Measurements from ENCODE around the gene NFATC3. TPM values are rescaled to one million over a fixed set of nuclear protein-coding genes. Genes with fewer than 3 reads are reported as not detected.

NFATC3 gene
- total RNA-seq, 4 donors from 2014 or later, result 27.5 to 107 (median 41.6) TPM

DNA sequence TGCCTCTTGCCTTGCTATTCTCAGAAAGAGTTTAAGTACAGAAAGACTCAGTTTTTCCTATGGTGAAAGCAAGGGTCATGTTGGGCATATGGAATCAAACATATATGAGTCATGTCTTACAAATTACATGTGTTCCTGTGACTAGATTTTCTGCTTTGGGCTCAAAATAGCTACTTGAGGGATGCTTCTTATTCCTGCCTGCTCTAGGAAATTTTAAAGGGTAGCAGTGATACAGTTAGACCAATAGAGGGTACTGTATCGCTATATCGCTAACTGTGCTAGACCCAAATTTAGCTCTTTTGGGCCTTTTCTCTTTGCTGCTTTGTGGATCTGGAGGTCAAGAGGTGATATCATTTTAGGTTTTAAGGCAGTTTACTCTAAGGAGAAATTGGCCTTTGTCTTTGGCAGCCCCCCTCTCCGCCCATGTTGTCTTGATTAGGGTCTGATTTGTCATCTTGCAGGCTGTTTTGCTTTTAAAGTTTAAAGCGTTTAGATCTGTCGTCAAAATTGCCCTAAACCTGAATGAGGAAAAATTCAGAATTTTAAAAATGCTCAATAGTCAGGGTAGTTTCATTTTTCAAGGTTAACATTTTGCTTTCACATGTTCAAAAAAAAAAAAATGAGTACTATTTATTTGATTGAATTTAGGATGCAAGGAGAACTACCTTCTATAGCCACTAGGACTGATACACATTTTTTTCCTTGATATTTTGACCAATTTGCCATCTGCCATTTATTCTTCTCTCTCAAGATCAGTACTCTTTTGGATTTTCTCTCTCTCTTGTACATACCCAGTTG, 8.8 kb downstream of the NFATC3 start:
- TF ChIP-seq POLR2AphosphoS5 (IDR thresholded peaks at IDR 0.05), result no peak
- TF ChIP-seq POLR2A (IDR thresholded peaks at IDR 0.05), result no peak
- peak in 3 of 5 experiments; percentile 11 to 32 (median 31) for TF ChIP-seq CTCF (IDR thresholded peaks at IDR 0.05)
- no peak for TF ChIP-seq EP300 (IDR thresholded peaks at IDR 0.05; ENCODE audit: low read depth)
- no peak overlapping the region for H3K27ac ChIP-seq
- H3K4me3 ChIP-seq, result no peak overlapping the region
- H3K9me3 ChIP-seq, result no peaks in the 10 kb centered on the region
- no peaks in the 10 kb centered on the region for H3K27me3 ChIP-seq
- peaks cover 0 to 68% (median 19%) of the 10 kb centered on the region in 4 donors for H3K4me1 ChIP-seq
- WGBS, 2 donors (ENCODE audit: low coverage in 1 of 2), result 81 to 86% methylated on average over 5 of the region's 5 CpGs
- intact Hi-C loops (cut with DNase I; ENCODE audit: low total_unique reads), result no loop called here
- no peak for DNase-seq
- H3K36me3 ChIP-seq, result no peaks in the 10 kb centered on the region
- in situ Hi-C loops (cut with MboI; ENCODE audit: low pct_ligation_motif_present in 1 of 4, low pct_unique_long_range_greater_than_20kb in 1 of 4, low sequenced_read_pairs in 3 of 4), result loop anchor here in 1 of 4 donors (25.0 kb wide), 1 partner anchor 143 kb away; the partner anchor contains the start of genes ESRP2 and PLA2G15

DNA sequence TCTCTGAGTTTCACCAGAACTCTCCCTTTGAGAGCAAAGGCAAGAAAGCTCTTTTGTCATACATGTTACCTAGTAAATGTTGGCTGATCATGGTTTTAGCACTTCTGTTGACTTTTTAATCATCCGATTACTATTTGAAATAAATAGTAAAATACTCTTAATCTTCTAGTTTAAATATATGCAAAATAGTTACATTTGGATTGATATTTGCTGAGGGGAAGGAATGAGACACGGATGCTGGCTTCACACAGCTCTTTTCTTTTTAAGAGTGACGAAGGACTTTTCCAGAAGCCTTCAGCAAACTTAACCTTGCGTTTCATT, 9.4 kb downstream of the NFATC3 start:
- 88 to 89% methylated on average over 4 of the region's 4 CpGs for WGBS, 2 donors (ENCODE audit: low coverage in 1 of 2)
- Histone ChIP-seq H3K4me1 (peaks cover 0 to 62% (median 19%) of the 10 kb centered on the region in 4 donors), H3K27ac (no peak overlapping the region), H3K9me3 (no peaks in the 10 kb centered on the region), H3K4me3 (no peak overlapping the region), H3K27me3 (no peaks in the 10 kb centered on the region), H3K36me3 (no peaks in the 10 kb centered on the region)
- DNase-seq, result no peak
- intact Hi-C loops (cut with DNase I; ENCODE audit: low total_unique reads), result no loop called here
- in situ Hi-C loops (cut with MboI; ENCODE audit: low pct_ligation_motif_present in 1 of 4, low pct_unique_long_range_greater_than_20kb in 1 of 4, low sequenced_read_pairs in 3 of 4), result loop anchor here in 1 of 4 donors (25.0 kb wide), 1 partner anchor 143 kb away; the partner anchor contains the start of genes ESRP2 and PLA2G15
- no peak for TF ChIP-seq EP300 (IDR thresholded peaks at IDR 0.05; ENCODE audit: low read depth)
- TF ChIP-seq CTCF (IDR thresholded peaks at IDR 0.05), result peak in 1 of 5 experiments; percentile 4

DNA sequence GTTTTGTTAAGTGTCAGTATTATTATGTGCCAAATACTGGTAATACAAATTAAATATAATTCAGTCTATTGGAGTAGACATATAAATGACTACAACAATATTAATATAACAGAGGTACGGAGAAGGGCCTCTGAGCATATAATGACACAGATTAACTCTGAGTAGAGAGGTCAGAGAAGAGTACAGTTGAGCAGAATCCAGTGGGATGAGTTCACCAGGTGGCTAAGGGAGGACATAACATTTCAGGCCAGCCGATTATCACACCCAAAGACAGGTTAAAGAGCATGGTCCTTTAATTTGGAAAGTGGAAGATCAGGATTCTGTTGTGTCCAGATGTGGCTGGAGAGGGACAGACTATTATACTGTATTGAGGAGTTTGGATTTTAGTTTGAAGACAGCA, 11.3 kb downstream of the NFATC3 start:
- Histone ChIP-seq H3K4me3 (no peak overlapping the region), H3K27ac (no peak overlapping the region), H3K27me3 (no peaks in the 10 kb centered on the region), H3K9me3 (no peaks in the 10 kb centered on the region), H3K4me1 (peaks cover 0 to 43% (median 9%) of the 10 kb centered on the region in 4 donors), H3K36me3 (no peaks in the 10 kb centered on the region)
- WGBS, 2 donors (ENCODE audit: low coverage in 1 of 2), result 91 to 100% methylated on average over 2 of the region's 2 CpGs
- intact Hi-C loops (cut with DNase I; ENCODE audit: low total_unique reads) (no loop called here), in situ Hi-C loops (cut with MboI; ENCODE audit: low pct_ligation_motif_present in 1 of 4, low pct_unique_long_range_greater_than_20kb in 1 of 4, low sequenced_read_pairs in 3 of 4) (loop anchor here in 2 of 4 donors (5.0 to 25.0 kb wide), 2 partner anchors 46 to 141 kb away; partner anchors contain the start of genes ESRP2 (in 1 of the 2) and PLA2G15 (in 1 of the 2))
- TF ChIP-seq CTCF (IDR thresholded peaks at IDR 0.05), result no peak
- TF ChIP-seq POLR2A (IDR thresholded peaks at IDR 0.05), result no peak
- TF ChIP-seq EP300 (IDR thresholded peaks at IDR 0.05; ENCODE audit: low read depth), result no peak
- no peak for TF ChIP-seq POLR2AphosphoS5 (IDR thresholded peaks at IDR 0.05)
- DNase-seq, result no peak

- no peak overlapping the region for H3K27ac ChIP-seq
- TF ChIP-seq POLR2AphosphoS5 (IDR thresholded peaks at IDR 0.05), result no peak
- TF ChIP-seq CTCF (IDR thresholded peaks at IDR 0.05), result no peak
- no peak for TF ChIP-seq EP300 (IDR thresholded peaks at IDR 0.05; ENCODE audit: low read depth)
- no peak for TF ChIP-seq POLR2A (IDR thresholded peaks at IDR 0.05)
- H3K9me3 ChIP-seq, result no peaks in the 10 kb centered on the region
- no peak overlapping the region for H3K4me3 ChIP-seq
- peaks cover 0 to 37% (median 4%) of the 10 kb centered on the region in 4 donors for H3K4me1 ChIP-seq
- in situ Hi-C loops (cut with MboI; ENCODE audit: low pct_ligation_motif_present in 1 of 4, low pct_unique_long_range_greater_than_20kb in 1 of 4, low sequenced_read_pairs in 3 of 4), result loop anchor here in 2 of 4 donors (5.0 to 25.0 kb wide), 2 partner anchors 45 to 140 kb away; partner anchors contain the start of genes ESRP2 (in 1 of the 2) and PLA2G15 (in 1 of the 2)
- no peaks in the 10 kb centered on the region for H3K27me3 ChIP-seq
- intact Hi-C loops (cut with DNase I; ENCODE audit: low total_unique reads), result no loop called here
- H3K36me3 ChIP-seq, result no peaks in the 10 kb centered on the region
- DNase-seq, result no peak
Observed at GRCh38 chr16:68097088-68097487, 11.9 kb downstream of the NFATC3 start.
